H9 (cell line): ENCODE measurements around the gene HBG2. TPM values are rescaled to one million over a fixed set of nuclear protein-coding genes. Genes with fewer than 3 reads are reported as not detected.

Experiments
- DNase-seq: peaks from one replicate; pipeline ENCODE4 v3.0.0-alpha.2; 2017
- H2AFZ ChIP-seq: one replicate; pipeline ENCODE4 v1.6.1; 2013; ENCODE audit warnings: mild to moderate bottlenecking, low read length, control low read depth, moderate library complexity
- H2AK5ac ChIP-seq: 2 replicates; pipeline ENCODE4 v1.6.1; 2013; ENCODE audit warnings: low read length, control low read depth, mixed read lengths; ENCODE audit not compliant: insufficient read length
- H2BK120ac ChIP-seq: one replicate; pipeline ENCODE4 v1.6.1; 2013; ENCODE audit warnings: low read depth, mild to moderate bottlenecking, low read length, control low read depth, inconsistent platforms; ENCODE audit not compliant: poor library complexity, severe bottlenecking
- H2BK12ac ChIP-seq: 2 replicates; pipeline ENCODE4 v1.6.1; 2013; ENCODE audit warnings: low read length, control low read depth, mixed read lengths, low read depth; ENCODE audit not compliant: insufficient read length
- H2BK15ac ChIP-seq: 2 replicates; pipeline ENCODE4 v1.6.1; 2013; ENCODE audit warnings: low read depth, low read length, control low read depth
- H2BK20ac ChIP-seq: one replicate; pipeline ENCODE4 v1.6.1; 2013; ENCODE audit warnings: low read depth, mild to moderate bottlenecking, low read length, control low read depth, inconsistent platforms; ENCODE audit not compliant: poor library complexity, severe bottlenecking
- H2BK5ac ChIP-seq: 2 replicates; pipeline ENCODE4 v1.6.1; 2013; ENCODE audit warnings: low read length, control low read depth, mixed read lengths; ENCODE audit not compliant: insufficient read length
- H3K14ac ChIP-seq: 2 replicates; pipeline ENCODE4 v1.6.1; 2013; ENCODE audit warnings: low read length, control low read depth; ENCODE audit not compliant: insufficient read depth
- H3K18ac ChIP-seq: 2 replicates; pipeline ENCODE4 v1.6.1; 2013; ENCODE audit warnings: low read depth, mild to moderate bottlenecking, mixed read lengths, low read length, control low read depth; ENCODE audit not compliant: insufficient read length
- H3K23ac ChIP-seq: 2 replicates; pipeline ENCODE4 v1.6.1; 2013; ENCODE audit warnings: low read length, control low read depth, mixed read lengths, low read depth; ENCODE audit not compliant: insufficient read length
- H3K23me2 ChIP-seq: 2 replicates; pipeline ENCODE4 v1.6.1; 2013; ENCODE audit warnings: low read depth, mild to moderate bottlenecking, mixed read lengths, low read length, control low read depth; ENCODE audit not compliant: insufficient read length, poor library complexity, severe bottlenecking
- H3K27ac ChIP-seq: 2 replicates; pipeline ENCODE4 v1.5.1; 2013; ENCODE audit warnings: low read length, control low read depth, mixed read lengths, low read depth; ENCODE audit not compliant: insufficient read length
- H3K27me3 ChIP-seq: 2 replicates; pipeline ENCODE4 v1.6.1; 2013; ENCODE audit warnings: low read length, control low read depth, inconsistent platforms; ENCODE audit not compliant: insufficient read depth
- H3K4ac ChIP-seq: 2 replicates; pipeline ENCODE4 v1.6.1; 2013; ENCODE audit warnings: low read depth, mild to moderate bottlenecking, control low read depth, inconsistent platforms, low read length, moderate library complexity
- H3K4me1 ChIP-seq: 2 replicates; pipeline ENCODE4 v1.6.1; 2013; ENCODE audit warnings: low read length, control low read depth, inconsistent platforms; ENCODE audit not compliant: insufficient read depth
- H3K4me2 ChIP-seq: 2 replicates; pipeline ENCODE4 v1.6.1; 2013; ENCODE audit warnings: low read length, control low read depth, mixed read lengths; ENCODE audit not compliant: insufficient read length, insufficient read depth
- H3K56ac ChIP-seq: 2 replicates; pipeline ENCODE4 v1.6.1; 2013; ENCODE audit warnings: low read depth, mild to moderate bottlenecking, mixed read lengths, low read length, control low read depth; ENCODE audit not compliant: insufficient read length
- H3K79me1 ChIP-seq: 2 replicates; pipeline ENCODE4 v1.6.1; 2013; ENCODE audit warnings: low read depth, mild to moderate bottlenecking, moderate library complexity, low read length, control low read depth, inconsistent platforms; ENCODE audit not compliant: insufficient read depth, poor library complexity, severe bottlenecking
- H3K79me2 ChIP-seq: 2 replicates; pipeline ENCODE4 v1.6.1; 2013; ENCODE audit warnings: low read length, control low read depth, inconsistent platforms; ENCODE audit not compliant: insufficient read depth
- H3K9ac ChIP-seq: 2 replicates; pipeline ENCODE4 v1.6.1; 2013; ENCODE audit warnings: low read length, control low read depth, mixed read lengths; ENCODE audit not compliant: insufficient read length; ENCODE audit errors: extremely low read depth
- H3K9me3 ChIP-seq: one replicate; pipeline ENCODE4 v1.6.1; 2013; ENCODE audit warnings: low read depth, low read length, inconsistent platforms; ENCODE audit not compliant: control insufficient read depth
- H3T11ph ChIP-seq: one replicate; pipeline ENCODE4 v1.6.1; 2013; ENCODE audit warnings: mild to moderate bottlenecking, low read length, control low read depth, inconsistent platforms
- H4K20me1 ChIP-seq: one replicate; pipeline ENCODE4 v1.6.1; 2013; ENCODE audit not compliant: control insufficient read depth, insufficient read length, insufficient read depth
- H4K5ac ChIP-seq: 2 replicates; pipeline ENCODE4 v1.6.1; 2013; ENCODE audit warnings: low read depth, mild to moderate bottlenecking, mixed read lengths, low read length, control low read depth; ENCODE audit not compliant: insufficient read length
- H4K8ac ChIP-seq: replicated peaks from 2 replicates; pipeline ENCODE4 v1.6.1; 2013; ENCODE audit warnings: low read length, control low read depth, mixed read lengths, low read depth; ENCODE audit not compliant: insufficient read length
- H4K91ac ChIP-seq: 2 replicates; pipeline ENCODE4 v1.6.1; 2013; ENCODE audit warnings: low read depth, mild to moderate bottlenecking, moderate library complexity, mixed read lengths, low read length, control low read depth; ENCODE audit not compliant: insufficient read length
- H3K27ac Mint-ChIP-seq, 3 experiments: 2 replicates in 2 of 3; 3 replicates in 1 of 3; pipeline ENCODE4 v1.8.0; 2020 to 2021; ENCODE audit warnings: mixed read lengths in 3 of 3, mild to moderate bottlenecking in 1 of 3, moderate library complexity in 1 of 3
- H3K27me3 Mint-ChIP-seq: 2 replicates; pipeline ENCODE4 v1.8.0; 2021; ENCODE audit warnings: low read depth, mild to moderate bottlenecking, moderate library complexity, mixed read lengths
- H3K36me3 Mint-ChIP-seq, 3 experiments: 2 replicates in 2 of 3; 3 replicates in 1 of 3; pipeline ENCODE4 v1.8.0; 2020 to 2021; ENCODE audit warnings: low read depth in 3 of 3, mixed read lengths in 3 of 3; ENCODE audit not compliant: insufficient read depth in 1 of 3
- H3K4me1 Mint-ChIP-seq, 2 experiments: 2 replicates each; pipeline ENCODE4 v1.8.0; 2020; ENCODE audit warnings: mixed read lengths in 2 of 2
- H3K4me3 Mint-ChIP-seq, 2 experiments: 2 replicates in 1 of 2; 3 replicates in 1 of 2; pipeline ENCODE4 v1.8.0; 2020 to 2021; ENCODE audit warnings: mild to moderate bottlenecking in 2 of 2, mixed read lengths in 2 of 2, moderate library complexity in 1 of 2
- H3K9me3 Mint-ChIP-seq, 2 experiments: 2 replicates in 1 of 2; 3 replicates in 1 of 2; pipeline ENCODE4 v1.8.0; 2020; ENCODE audit warnings: mild to moderate bottlenecking in 2 of 2, mixed read lengths in 2 of 2, moderate library complexity in 1 of 2
- WGBS: extraction: QIAGEN DNeasy Blood & Tissue Kit; methylation state at CpG from one replicate; pipeline ENCODE4 v1.1.7; 2013; ENCODE audit warnings: missing lambda C conversion rate, low lambda C conversion rate, mixed read lengths; ENCODE audit not compliant: insufficient read length; ENCODE audit errors: extremely low coverage; 5-methylcytosine and 5-hydroxymethylcytosine counted together
- total RNA-seq: library from RNA; stranded (reverse); gene quantifications from 2 replicates; pipeline ENCODE4 v1.2.1, GENCODE V29; 2021
- TF ChIP-seq, protein P1 (sequence below): fragments of 200-600 bp; sonication (generic); conservative IDR thresholded peaks from 3 replicates; pipeline ENCODE4 v1.8.0; 2021; ENCODE audit warnings: antibody characterized with exemption, mild to moderate bottlenecking

HBG2 gene
- total RNA-seq, 1 experiment from 2014 or later, result not detected

DNA sequence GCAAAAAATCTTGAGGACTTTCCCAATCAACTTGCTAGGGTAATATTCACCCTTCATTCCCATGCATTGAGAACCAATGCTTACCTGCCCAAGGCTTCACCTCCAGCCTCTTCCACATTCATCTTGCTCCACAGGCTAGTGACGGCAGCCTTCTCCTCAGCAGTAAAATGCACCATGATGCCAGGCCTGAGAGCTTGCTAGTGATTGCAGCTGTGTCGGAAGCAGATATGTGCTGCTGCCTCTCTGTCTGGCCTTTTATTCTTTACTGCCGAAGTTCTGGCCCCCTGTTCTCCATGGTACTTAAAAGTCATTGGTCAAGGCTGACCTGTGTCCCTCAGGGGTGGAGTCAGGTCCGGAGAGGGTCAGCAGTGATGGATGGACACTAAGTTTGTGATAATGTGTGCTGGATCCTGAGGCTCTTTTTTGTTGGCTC lies 15.2 kb upstream of the HBG2 start, which contains the start of gene HBE1:
HBE1 (minus strand) TSS at position 231 of the 433 bp plus-strand sequence; CDS start at position 176, 55 bp downstream.
- Histone ChIP-seq H3K18ac (no peak within 1 kb of the TSS), H2AFZ (no peak within 1 kb of the TSS)

More for the DNA sequence above, 15.2 kb upstream of the HBG2 start, which contains the start of gene HBE1:
- H3T11ph ChIP-seq, result no peak within 1 kb of the TSS
- no peaks in the 10 kb centered on the region for H3K23me2 ChIP-seq
- TF ChIP-seq, protein P1, sequence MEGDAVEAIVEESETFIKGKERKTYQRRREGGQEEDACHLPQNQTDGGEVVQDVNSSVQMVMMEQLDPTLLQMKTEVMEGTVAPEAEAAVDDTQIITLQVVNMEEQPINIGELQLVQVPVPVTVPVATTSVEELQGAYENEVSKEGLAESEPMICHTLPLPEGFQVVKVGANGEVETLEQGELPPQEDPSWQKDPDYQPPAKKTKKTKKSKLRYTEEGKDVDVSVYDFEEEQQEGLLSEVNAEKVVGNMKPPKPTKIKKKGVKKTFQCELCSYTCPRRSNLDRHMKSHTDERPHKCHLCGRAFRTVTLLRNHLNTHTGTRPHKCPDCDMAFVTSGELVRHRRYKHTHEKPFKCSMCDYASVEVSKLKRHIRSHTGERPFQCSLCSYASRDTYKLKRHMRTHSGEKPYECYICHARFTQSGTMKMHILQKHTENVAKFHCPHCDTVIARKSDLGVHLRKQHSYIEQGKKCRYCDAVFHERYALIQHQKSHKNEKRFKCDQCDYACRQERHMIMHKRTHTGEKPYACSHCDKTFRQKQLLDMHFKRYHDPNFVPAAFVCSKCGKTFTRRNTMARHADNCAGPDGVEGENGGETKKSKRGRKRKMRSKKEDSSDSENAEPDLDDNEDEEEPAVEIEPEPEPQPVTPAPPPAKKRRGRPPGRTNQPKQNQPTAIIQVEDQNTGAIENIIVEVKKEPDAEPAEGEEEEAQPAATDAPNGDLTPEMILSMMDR, result no peak
- no peak within 1 kb of the TSS for H3K9ac ChIP-seq
- no peaks in the 10 kb centered on the region for H3K9me3 ChIP-seq
- H4K5ac ChIP-seq, result no peak within 1 kb of the TSS
- no peaks in the 10 kb centered on the region for H3K27me3 ChIP-seq
- DNase-seq, result no peak
- no peak within 1 kb of the TSS for H3K23ac ChIP-seq
- H3K4me1 Mint-ChIP-seq, result peaks cover 5 to 10% of the 10 kb centered on the region in 2 experiments
- H2BK5ac ChIP-seq, result no peak within 1 kb of the TSS
- no peak within 1 kb of the TSS for H3K27ac ChIP-seq
- H3K79me2 ChIP-seq, result no peaks in the 10 kb centered on the region
- H3K4me1 ChIP-seq, result no peaks in the 10 kb centered on the region
- no peak within 1 kb of the TSS for H4K91ac ChIP-seq
- no peak within 1 kb of the TSS for H3K4ac ChIP-seq
- no peak within 1 kb of the TSS for H4K8ac ChIP-seq
- no peaks in the 10 kb centered on the region for H4K20me1 ChIP-seq
- no peak within 1 kb of the TSS for H3K4me3 Mint-ChIP-seq
- H3K79me1 ChIP-seq, result no peaks in the 10 kb centered on the region
- no peaks in the 10 kb centered on the region; a peak in 1 of 5 replicates for H3K9me3 Mint-ChIP-seq
- H2BK12ac ChIP-seq, result no peak within 1 kb of the TSS
- no peaks in the 10 kb centered on the region for H3K36me3 Mint-ChIP-seq
- no peak within 1 kb of the TSS for H3K27ac Mint-ChIP-seq
- no peak within 1 kb of the TSS for H2AK5ac ChIP-seq
- H3K56ac ChIP-seq, result no peak within 1 kb of the TSS
- WGBS, result no CpG with 5 or more reads among the region's 4 CpGs
- no peak within 1 kb of the TSS for H2BK20ac ChIP-seq
- no peak within 1 kb of the TSS for H2BK120ac ChIP-seq
- no peaks in the 10 kb centered on the region for H3K27me3 Mint-ChIP-seq
- H3K4me2 ChIP-seq, result no peak within 1 kb of the TSS
- no peak within 1 kb of the TSS for H3K14ac ChIP-seq
- H2BK15ac ChIP-seq, result no peak within 1 kb of the TSS
